Prostate gland (tissue), 2 donors: ENCODE results near the gene PYROXD2. TPM values are rescaled to one million over a fixed set of nuclear protein-coding genes. Genes with fewer than 3 reads are reported as not detected.

Experiments used
- DNase-seq: peaks from one replicate; pipeline ENCODE4 v3.0.0-alpha.2; 2019; ENCODE audit warnings: low spot score
- H3K27ac ChIP-seq, 2 donors: fragments of 200-600 bp; sonication (generic); 2 replicates each; pipeline ENCODE4 v1.5.1; 2017 to 2019
- H3K27me3 ChIP-seq: fragments of 200-600 bp; sonication (generic); replicated peaks from 2 replicates; pipeline ENCODE4 v1.5.1; 2019; ENCODE audit not compliant: insufficient read depth
- H3K36me3 ChIP-seq, 2 donors: fragments of 200-600 bp; sonication (generic); 1 replicate in 1 of 2; 2 replicates in 1 of 2; pipeline versions ENCODE4 v1.5.1 to v1.8.1; 2017 to 2019
- H3K4me1 ChIP-seq: fragments of 200-600 bp; sonication (generic); replicated peaks from 2 replicates; pipeline ENCODE4 v1.5.1; 2019
- H3K4me3 ChIP-seq, 2 donors: fragments of 200-600 bp; sonication (generic); 2 replicates each; pipeline ENCODE4 v1.5.1; 2017 to 2019
- H3K9me3 ChIP-seq: fragments of 200-600 bp; sonication (generic); 2 replicates; pipeline ENCODE4 v1.5.1; 2017
- POLR2A ChIP-seq: fragments of 450-650 bp; IDR thresholded peaks from one replicate; pipeline ENCODE4 v1.6.1; 2016; ENCODE audit warnings: antibody characterized with exemption, mild to moderate bottlenecking
- POLR2AphosphoS5 ChIP-seq: sonication (generic); formaldehyde crosslinking; IDR thresholded peaks from one replicate; pipeline ENCODE4 v1.6.1; 2017; ENCODE audit warnings: antibody characterized with exemption
- WGBS: methylation state at CpG from one replicate; pipeline ENCODE4 v1.1.5; 2018; 5-methylcytosine and 5-hydroxymethylcytosine counted together
- intact Hi-C: fragments of 100-400 bp; cut with DNase I; formaldehyde crosslinking; loops from one replicate; pipeline ENCODE4 v1.14.2; 2022
- total RNA-seq, 2 donors: library from RNA; depleted of rRNA; stranded (reverse); fragments of >200 nt; gene quantifications; one replicate each; pipeline ENCODE4 v1.1.0, GENCODE V29; 2016
- TF ChIP-seq, protein P1 (sequence below), 4 experiments: fragments of 200-600 bp in 2 of 4; fragments of 450-650 bp in 2 of 4; sonication (generic) in 2 of 4; IDR thresholded peaks; 1 replicate in 3 of 4; 2 replicates in 1 of 4; pipeline ENCODE4 v1.5.1; 2016 to 2019; ENCODE audit warnings: antibody characterized with exemption in 4 of 4, mild to moderate bottlenecking in 2 of 4, moderate library complexity in 2 of 4

Gene PYROXD2
- total RNA-seq, 2 donors from 2014 or later: 15.0 to 21.6 TPM

DNA sequence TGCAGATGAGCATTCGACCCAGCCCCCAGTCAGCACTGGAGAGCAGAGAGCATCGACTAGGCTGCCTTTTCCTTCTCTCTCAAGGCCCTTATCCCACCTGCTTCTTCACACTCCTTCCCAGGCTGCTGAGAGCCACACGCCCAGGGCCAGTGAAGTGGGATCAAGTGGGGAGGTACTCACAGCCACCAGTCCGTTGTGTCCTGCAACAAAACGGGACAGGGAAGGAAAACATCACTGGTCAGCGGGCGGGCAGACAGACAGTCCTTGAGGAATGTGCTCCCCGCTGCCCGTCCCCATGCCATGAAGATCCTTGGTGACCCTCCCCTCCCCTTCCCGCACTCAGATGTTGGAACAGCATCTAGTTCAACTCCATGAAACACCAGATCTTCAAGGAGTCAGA lies 4.2 kb downstream of the PYROXD2 start:
- intact Hi-C loops: no loop called here
- no peaks in the 10 kb centered on the region for H3K9me3 ChIP-seq
- TF ChIP-seq POLR2A (no peak), POLR2AphosphoS5 (no peak)
- TF ChIP-seq, protein P1, sequence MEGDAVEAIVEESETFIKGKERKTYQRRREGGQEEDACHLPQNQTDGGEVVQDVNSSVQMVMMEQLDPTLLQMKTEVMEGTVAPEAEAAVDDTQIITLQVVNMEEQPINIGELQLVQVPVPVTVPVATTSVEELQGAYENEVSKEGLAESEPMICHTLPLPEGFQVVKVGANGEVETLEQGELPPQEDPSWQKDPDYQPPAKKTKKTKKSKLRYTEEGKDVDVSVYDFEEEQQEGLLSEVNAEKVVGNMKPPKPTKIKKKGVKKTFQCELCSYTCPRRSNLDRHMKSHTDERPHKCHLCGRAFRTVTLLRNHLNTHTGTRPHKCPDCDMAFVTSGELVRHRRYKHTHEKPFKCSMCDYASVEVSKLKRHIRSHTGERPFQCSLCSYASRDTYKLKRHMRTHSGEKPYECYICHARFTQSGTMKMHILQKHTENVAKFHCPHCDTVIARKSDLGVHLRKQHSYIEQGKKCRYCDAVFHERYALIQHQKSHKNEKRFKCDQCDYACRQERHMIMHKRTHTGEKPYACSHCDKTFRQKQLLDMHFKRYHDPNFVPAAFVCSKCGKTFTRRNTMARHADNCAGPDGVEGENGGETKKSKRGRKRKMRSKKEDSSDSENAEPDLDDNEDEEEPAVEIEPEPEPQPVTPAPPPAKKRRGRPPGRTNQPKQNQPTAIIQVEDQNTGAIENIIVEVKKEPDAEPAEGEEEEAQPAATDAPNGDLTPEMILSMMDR (IDR thresholded peaks at IDR 0.05): no peak
- no peaks in the 10 kb centered on the region for H3K36me3 ChIP-seq
- H3K27me3 ChIP-seq: no peaks in the 10 kb centered on the region
- no peak overlapping the region for H3K4me3 ChIP-seq
- WGBS: 79% methylated on average over 10 of the region's 10 CpGs
- H3K27ac ChIP-seq: no peak overlapping the region
- no peak for DNase-seq
- H3K4me1 ChIP-seq: no peaks in the 10 kb centered on the region

DNA sequence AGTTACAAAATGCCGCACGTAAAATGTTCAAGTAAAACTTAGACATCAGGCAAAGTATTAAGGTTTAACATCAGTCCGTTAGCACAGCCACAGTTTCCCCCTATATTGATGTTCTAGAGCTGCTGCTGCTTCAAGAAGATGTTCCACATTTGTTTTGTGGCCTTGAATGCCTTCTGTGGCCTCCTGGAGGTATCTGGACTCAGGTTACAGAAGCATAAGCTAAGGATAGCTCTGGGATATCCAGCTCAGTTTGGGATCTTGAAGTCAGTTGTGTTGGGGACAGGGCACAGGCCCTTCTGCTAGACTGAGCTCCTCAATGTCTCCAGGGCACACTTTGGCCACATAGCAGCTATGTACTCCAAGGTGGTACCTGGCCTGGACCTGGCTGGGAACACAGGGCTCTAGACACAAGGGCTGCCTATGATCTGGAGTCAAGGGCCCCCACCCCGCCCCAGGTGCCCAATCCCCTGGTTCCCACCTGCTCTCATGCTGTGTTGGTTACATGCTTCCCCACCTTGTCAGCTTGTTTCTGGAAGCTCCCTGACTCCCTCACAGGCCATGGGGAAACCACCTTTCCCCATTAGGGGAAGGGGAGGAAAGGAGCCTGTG lies 4.7 kb downstream of the PYROXD2 start:
- WGBS: 74% methylated on average over 4 of the region's 4 CpGs
- Histone ChIP-seq H3K27me3 (no peaks in the 10 kb centered on the region), H3K9me3 (no peaks in the 10 kb centered on the region), H3K27ac (no peak overlapping the region), H3K4me1 (no peaks in the 10 kb centered on the region), H3K36me3 (no peaks in the 10 kb centered on the region), H3K4me3 (no peak overlapping the region)
- DNase-seq: no peak
- intact Hi-C loops: no loop called here
- TF ChIP-seq, protein P1 (IDR thresholded peaks at IDR 0.05): no peak
- TF ChIP-seq POLR2AphosphoS5: no peak
- TF ChIP-seq POLR2A: no peak

DNA sequence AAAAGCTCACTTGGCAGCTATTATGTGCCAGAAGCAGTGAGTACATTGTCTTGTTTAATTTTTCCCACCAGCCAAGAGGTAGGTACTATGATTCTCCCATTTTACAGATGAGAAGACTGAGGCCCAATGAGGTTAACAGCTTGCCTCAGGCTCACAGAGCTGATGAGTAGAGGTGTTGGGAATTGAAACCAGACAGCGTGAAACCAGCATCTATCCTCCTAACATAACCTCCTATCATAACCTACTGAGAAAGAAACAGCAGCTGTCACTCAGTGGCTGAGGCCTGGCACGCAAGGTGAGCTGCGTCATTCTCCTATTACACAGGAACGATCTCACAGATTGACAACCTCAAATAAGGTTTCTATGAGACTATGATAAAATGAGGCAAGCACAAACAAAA lies 6.2 kb downstream of the PYROXD2 start:
- Histone ChIP-seq H3K27ac (no peak overlapping the region), H3K4me3 (no peak overlapping the region), H3K9me3 (no peaks in the 10 kb centered on the region), H3K27me3 (no peaks in the 10 kb centered on the region), H3K36me3 (no peaks in the 10 kb centered on the region), H3K4me1 (no peaks in the 10 kb centered on the region)
- 94% methylated on average over 4 of the region's 4 CpGs for WGBS
- intact Hi-C loops: no loop called here
- TF ChIP-seq, protein P1 (IDR thresholded peaks at IDR 0.05): no peak
- no peak for TF ChIP-seq POLR2AphosphoS5
- TF ChIP-seq POLR2A: no peak
- DNase-seq: no peak

DNA sequence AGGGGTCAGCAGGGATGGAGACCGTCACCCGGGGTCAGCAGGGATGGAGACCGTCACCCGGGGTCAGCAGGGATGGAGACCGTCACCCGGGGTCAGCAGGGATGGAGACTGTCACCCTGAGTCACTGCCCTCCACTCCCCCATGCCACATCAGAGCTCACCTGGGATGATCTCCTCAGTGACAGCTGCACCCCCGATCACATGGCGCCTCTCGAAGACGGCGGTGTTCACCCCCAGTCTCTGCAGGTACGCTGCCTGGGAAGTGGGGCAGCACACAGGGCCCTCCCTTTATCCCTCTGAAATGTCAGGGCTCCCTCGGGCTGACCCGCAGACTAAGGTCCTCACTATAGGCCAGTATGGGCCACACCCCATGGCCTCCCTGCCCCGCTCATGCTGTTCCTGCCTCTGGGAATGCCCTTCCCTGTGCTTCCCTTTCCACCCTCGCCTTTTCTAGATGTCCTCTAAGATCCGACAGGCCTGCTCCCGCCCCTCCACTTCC lies 7.2 kb downstream of the PYROXD2 start:
- Histone ChIP-seq H3K36me3 (no peaks in the 10 kb centered on the region), H3K4me3 (no peak overlapping the region), H3K4me1 (no peaks in the 10 kb centered on the region), H3K9me3 (no peaks in the 10 kb centered on the region), H3K27me3 (no peaks in the 10 kb centered on the region), H3K27ac (no peak overlapping the region)
- 87% methylated on average over 16 of the region's 18 CpGs for WGBS
- no peak for DNase-seq
- TF ChIP-seq POLR2AphosphoS5 (no peak), POLR2A (no peak)
- intact Hi-C loops: no loop called here

DNA sequence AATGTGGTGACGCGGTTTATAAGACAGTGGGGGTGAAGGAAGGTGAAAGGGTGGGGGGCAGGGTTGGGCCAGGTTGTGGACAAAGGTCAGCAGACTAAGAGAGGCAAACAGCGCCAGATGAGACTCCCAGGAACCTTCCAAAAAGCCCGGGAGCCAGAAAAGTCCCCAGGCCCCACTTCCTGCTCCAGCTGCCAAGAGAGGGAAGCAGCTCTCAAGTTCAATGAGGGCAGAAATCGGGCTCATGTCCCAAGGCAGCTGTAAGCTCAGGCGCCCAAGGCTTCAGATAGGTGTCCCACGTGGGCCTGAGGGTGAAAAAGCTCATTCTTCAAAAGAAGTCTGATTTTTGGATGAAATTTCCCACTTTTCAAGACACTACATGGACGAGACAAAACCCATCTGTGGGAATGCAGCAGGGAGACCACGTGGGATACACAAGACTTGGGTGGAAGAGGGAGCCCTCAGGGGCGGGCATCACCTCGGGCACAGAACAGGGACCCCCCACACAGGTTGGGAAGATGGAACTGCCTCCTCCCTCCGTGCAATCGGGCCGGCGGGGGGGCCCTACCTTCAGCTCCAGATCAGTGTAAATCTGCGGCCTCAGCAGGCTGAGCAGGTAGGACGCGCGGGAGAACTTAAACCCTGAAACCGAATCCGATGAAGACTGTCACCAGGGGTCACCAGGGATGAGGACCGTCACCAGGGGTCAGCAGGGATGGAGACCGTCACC lies 7.8 kb downstream of the PYROXD2 start:
- no peaks in the 10 kb centered on the region for H3K4me1 ChIP-seq
- no peaks in the 10 kb centered on the region for H3K36me3 ChIP-seq
- intact Hi-C loops: no loop called here
- no peaks in the 10 kb centered on the region for H3K27me3 ChIP-seq
- TF ChIP-seq POLR2A (no peak), POLR2AphosphoS5 (no peak)
- TF ChIP-seq, protein P1 (IDR thresholded peaks at IDR 0.05): no peak
- H3K27ac ChIP-seq: no peak overlapping the region
- DNase-seq: no peak
- no peak overlapping the region for H3K4me3 ChIP-seq
- WGBS: 70% methylated on average over 23 of the region's 23 CpGs
- no peaks in the 10 kb centered on the region for H3K9me3 ChIP-seq
